H1 (cell line): Measurements from ENCODE around the gene ADGRA3. TPM values are rescaled to one million over a fixed set of nuclear protein-coding genes. Genes with fewer than 3 reads are reported as not detected.

Experiments used
- CTCF ChIA-PET: fragments of 300-600 bp; sonication (Branson Sonifier 250); formaldehyde crosslinking; loops from one replicate; lab custom pipeline; 2021; ENCODE audit not compliant: partially characterized antibody; lab: Charles Lee
- POLR2A ChIA-PET: fragments of 300-600 bp; sonication (Branson Sonifier 250); formaldehyde crosslinking; loops from one replicate; lab custom pipeline; 2021; ENCODE audit warnings: inconsistent platforms; ENCODE audit not compliant: partially characterized antibody; lab: Charles Lee
- DNase-seq, 2 experiments: peaks; one replicate each; pipeline versions ENCODE4 v3.0.0 to v3.0.0-alpha.2; 2010 to 2022; ENCODE audit warnings: low spot score in 2 of 2, low read depth in 1 of 2, mixed read lengths in 1 of 2
- FAIRE-seq: peaks from 2 replicates; lab custom pipeline; 2011; peaks lifted over from hg19 to GRCh38; lab: Jason Lieb, UNC
- H2AFZ ChIP-seq: 2 replicates; pipeline ENCODE4 v1.8.1; 2012; ENCODE audit warnings: low read length, inconsistent platforms
- H2AK5ac ChIP-seq: 2 replicates; pipeline ENCODE4 v1.6.1; 2013; ENCODE audit warnings: low read depth, low read length
- H2BK120ac ChIP-seq: replicated peaks from 2 replicates; pipeline ENCODE3; 2013; ENCODE audit warnings: low read depth, low read length, inconsistent platforms
- H2BK12ac ChIP-seq: 2 replicates; pipeline ENCODE4 v1.6.1; 2013; ENCODE audit warnings: low read depth, low read length
- H2BK15ac ChIP-seq: 2 replicates; pipeline ENCODE4 v1.6.1; 2013; ENCODE audit warnings: low read length
- H2BK20ac ChIP-seq: 2 replicates; pipeline ENCODE4 v1.6.1; 2013; ENCODE audit warnings: low read length
- H2BK5ac ChIP-seq: 2 replicates; pipeline ENCODE4 v1.6.1; 2013; ENCODE audit warnings: low read depth, low read length
- H3K14ac ChIP-seq: 2 replicates; pipeline ENCODE4 v1.6.1; 2013; ENCODE audit warnings: inconsistent platforms; ENCODE audit not compliant: insufficient read length
- H3K18ac ChIP-seq: 2 replicates; pipeline ENCODE4 v1.6.1; 2013; ENCODE audit warnings: low read length; ENCODE audit errors: extremely low read depth
- H3K23ac ChIP-seq: 2 replicates; pipeline ENCODE4 v1.6.1; 2013; ENCODE audit warnings: inconsistent platforms; ENCODE audit not compliant: insufficient read length
- H3K23me2 ChIP-seq: 2 replicates; pipeline ENCODE4 v1.6.1; 2013; ENCODE audit warnings: low read depth, low read length
- H3K27ac ChIP-seq: 2 replicates; pipeline ENCODE4 v1.6.1; 2011; ENCODE audit warnings: low read depth, low read length, inconsistent platforms
- H3K27me3 ChIP-seq, 4 experiments: replicated peaks in 1 of 4; 1 replicate in 1 of 4; 2 replicates in 3 of 4; pipeline versions ENCODE4 v1.6.1 to v1.8.1; 2011 to 2013; ENCODE audit warnings: low read length in 3 of 4, mild to moderate bottlenecking in 3 of 4, inconsistent platforms in 2 of 4, mixed read lengths in 2 of 4, moderate library complexity in 1 of 4; ENCODE audit not compliant: control insufficient read depth in 3 of 4, insufficient read depth in 3 of 4; ENCODE audit errors: extremely low read depth in 1 of 4
- H3K36me3 ChIP-seq, 4 experiments: 2 replicates each; pipeline versions ENCODE4 v1.6.1 to v1.8.1; 2011 to 2013; ENCODE audit warnings: mild to moderate bottlenecking in 4 of 4, low read length in 3 of 4, moderate library complexity in 2 of 4, control low read depth in 1 of 4, inconsistent platforms in 1 of 4; ENCODE audit not compliant: insufficient read depth in 4 of 4, control insufficient read depth in 2 of 4
- H3K4ac ChIP-seq: replicated peaks from 2 replicates; pipeline ENCODE3; 2013; ENCODE audit warnings: low read length, low read depth, mixed read lengths, inconsistent platforms; ENCODE audit not compliant: insufficient read length
- H3K4me1 ChIP-seq, 4 experiments: replicated peaks in 1 of 4; 1 replicate in 1 of 4; 2 replicates in 3 of 4; pipeline versions ENCODE4 v1.6.1 to v1.8.1; 2011 to 2013; ENCODE audit warnings: low read length in 3 of 4, inconsistent platforms in 2 of 4, mixed read lengths in 1 of 4; ENCODE audit not compliant: insufficient read depth in 4 of 4, control insufficient read depth in 3 of 4
- H3K4me2 ChIP-seq, 2 experiments: 2 replicates each; pipeline versions ENCODE4 v1.6.1 to v1.8.1; 2011 to 2013; ENCODE audit warnings: low read depth in 2 of 2, low read length in 2 of 2, control low read depth in 1 of 2, inconsistent platforms in 1 of 2, mild to moderate bottlenecking in 1 of 2; ENCODE audit not compliant: insufficient read depth in 1 of 2
- H3K4me3 ChIP-seq, 4 experiments: fragments of 200-600, 300-600 bp in 1 of 4; sonication (generic), shearing (Covaris generic), sonication (Bioruptor Twin) in 1 of 4; 2 replicates each; pipeline versions ENCODE4 v1.5.1 to v1.8.1; 2011 to 2016; ENCODE audit warnings: low read length in 4 of 4, low read depth in 3 of 4, control low read depth in 2 of 4, inconsistent platforms in 2 of 4, mild to moderate bottlenecking in 2 of 4, mixed read lengths in 1 of 4, moderate library complexity in 1 of 4; ENCODE audit not compliant: insufficient read depth in 2 of 4; ENCODE audit errors: extremely low read depth in 1 of 4
- H3K56ac ChIP-seq: replicated peaks from 2 replicates; pipeline ENCODE3; 2013; ENCODE audit warnings: low read depth, mild to moderate bottlenecking, mixed read lengths, low read length, inconsistent platforms; ENCODE audit not compliant: insufficient read length
- H3K79me1 ChIP-seq: 2 replicates; pipeline ENCODE4 v1.6.1; 2013; ENCODE audit warnings: low read depth, low read length, control low read depth
- H3K79me2 ChIP-seq, 2 experiments: 2 replicates each; pipeline versions ENCODE4 v1.6.1 to v1.8.1; 2012 to 2013; ENCODE audit warnings: low read length in 2 of 2, mild to moderate bottlenecking in 2 of 2, inconsistent platforms in 1 of 2; ENCODE audit not compliant: insufficient read depth in 2 of 2, control insufficient read depth in 1 of 2
- H3K9ac ChIP-seq, 4 experiments: replicated peaks in 1 of 4; 1 replicate in 1 of 4; 2 replicates in 3 of 4; pipeline versions ENCODE4 v1.6.1 to v1.8.1; 2011 to 2013; ENCODE audit warnings: low read depth in 3 of 4, low read length in 3 of 4, control low read depth in 2 of 4, mild to moderate bottlenecking in 2 of 4, moderate library complexity in 2 of 4, inconsistent platforms in 1 of 4; ENCODE audit errors: extremely low read depth in 1 of 4
- H3K9me3 ChIP-seq, 2 experiments: 2 replicates each; pipeline versions ENCODE4 v1.6.1 to v1.8.1; 2012 to 2013; ENCODE audit warnings: mild to moderate bottlenecking in 2 of 2, moderate library complexity in 2 of 2, control low read depth in 1 of 2, inconsistent platforms in 1 of 2, low read depth in 1 of 2, low read length in 1 of 2, mixed read lengths in 1 of 2; ENCODE audit not compliant: insufficient read depth in 2 of 2
- H4K20me1 ChIP-seq, 2 experiments: replicated peaks in 1 of 2; 2 replicates each; pipeline versions ENCODE3 to v1.8.1; 2011 to 2013; ENCODE audit warnings: inconsistent platforms in 2 of 2, low read length in 2 of 2, mild to moderate bottlenecking in 1 of 2; ENCODE audit not compliant: insufficient read depth in 2 of 2, control insufficient read depth in 1 of 2
- H4K5ac ChIP-seq: 2 replicates; pipeline ENCODE4 v1.6.1; 2013; ENCODE audit warnings: low read length, low read depth, mixed read lengths, inconsistent platforms; ENCODE audit not compliant: insufficient read length
- H4K8ac ChIP-seq: 2 replicates; pipeline ENCODE4 v1.8.0; 2013; ENCODE audit warnings: mild to moderate bottlenecking, moderate library complexity, low read length, inconsistent platforms; ENCODE audit not compliant: insufficient read depth; ENCODE audit errors: extremely low read depth
- H4K91ac ChIP-seq: replicated peaks from 2 replicates; pipeline ENCODE3; 2013; ENCODE audit warnings: low read length, mixed read lengths, inconsistent platforms; ENCODE audit not compliant: insufficient read length
- ATF2 ChIP-seq: IDR thresholded peaks from 2 replicates; pipeline ENCODE4 v1.6.1; 2012; ENCODE audit warnings: low read length, inconsistent platforms
- EP300 ChIP-seq, 2 experiments: IDR thresholded peaks; 1 replicate in 1 of 2; 2 replicates in 1 of 2; pipeline ENCODE4 v1.6.1; 2011 to 2012; ENCODE audit warnings: low read depth in 2 of 2, low read length in 2 of 2, mild to moderate bottlenecking in 2 of 2, borderline replicate concordance in 1 of 2, inconsistent platforms in 1 of 2, moderate library complexity in 1 of 2
- EZH2 ChIP-seq: fragments of 200-600 bp; sonication (generic); IDR thresholded peaks from 2 replicates; pipeline ENCODE4 v1.7.1; 2012; ENCODE audit warnings: low read depth, mild to moderate bottlenecking, moderate library complexity, low read length, inconsistent platforms; ENCODE audit not compliant: severe bottlenecking
- JUN ChIP-seq: IDR thresholded peaks from 2 replicates; pipeline ENCODE4 v1.6.1; 2011; ENCODE audit warnings: low read depth, mild to moderate bottlenecking, improper control_type of control experiment, low read length
- JUND ChIP-seq: IDR thresholded peaks from 2 replicates; pipeline ENCODE4 v1.6.1; 2011; ENCODE audit warnings: mild to moderate bottlenecking, improper control_type of control experiment, low read length
- KDM5A ChIP-seq: fragments of 200-600 bp; IDR thresholded peaks from 2 replicates; pipeline ENCODE4 v1.7.1; 2012; ENCODE audit warnings: mild to moderate bottlenecking, low read length, inconsistent platforms, mixed read lengths
- SAP30 ChIP-seq: fragments of 300-600 bp; sonication (generic); IDR thresholded peaks from 2 replicates; pipeline ENCODE4 v1.7.1; 2012; ENCODE audit warnings: low read length, moderate library complexity, mild to moderate bottlenecking, inconsistent platforms; ENCODE audit not compliant: insufficient read depth, insufficient replicate concordance
- SP1 ChIP-seq: IDR thresholded peaks from 2 replicates; pipeline ENCODE4 v1.6.1; 2011; ENCODE audit warnings: low read depth, low read length
- SRF ChIP-seq: IDR thresholded peaks from 2 replicates; pipeline ENCODE4 v1.6.1; 2011; ENCODE audit warnings: mild to moderate bottlenecking, low read depth, low read length, moderate library complexity
- TEAD4 ChIP-seq: IDR thresholded peaks from 2 replicates; pipeline ENCODE4 v1.6.1; 2012; ENCODE audit warnings: low read depth, low read length, inconsistent platforms, mixed read lengths
- USF2 ChIP-seq: IDR thresholded peaks from 2 replicates; pipeline ENCODE4 v1.6.1; 2011; ENCODE audit warnings: low read length, improper control_type of control experiment
- WGBS, 2 experiments: shearing (Covaris generic) in 1 of 2; methylation state at CpG; one replicate each; pipeline versions ENCODE4 v1.1.6 to v1.1.7; 2013 to 2015; ENCODE audit warnings: low lambda C conversion rate in 2 of 2, mixed read lengths in 2 of 2, inconsistent platforms in 1 of 2, low coverage in 1 of 2, missing lambda C conversion rate in 1 of 2; ENCODE audit not compliant: insufficient replicate concordance in 2 of 2, insufficient coverage in 1 of 2, insufficient read length in 1 of 2; ENCODE audit errors: extremely low coverage in 1 of 2, missing lambda C conversion rate in 1 of 2; 5-methylcytosine and 5-hydroxymethylcytosine counted together
- polyA plus RNA-seq, 7 experiments: library from polyadenylated mRNA; depleted of rRNA in 3 of 7; stranded (reverse) in 5 of 7; unstranded in 2 of 7; fragments of >200 nt in 5 of 7; fragments of 200-250 nt in 2 of 7; gene quantifications; 1 replicate in 5 of 7; 2 replicates in 1 of 7; 4 replicates in 1 of 7; pipeline versions ENCODE4 v1.2.1 to v1.2.3, GENCODE V29; 2011 to 2013; ENCODE audit warnings: missing spikeins in 2 of 7, mixed read lengths in 2 of 7
- total RNA-seq: library from RNA; stranded (reverse); fragmentation: NEBNext Ultra II Directional; extraction: Animal tissue kit (Norgen Biotek cat#: 25700); gene quantifications from 2 replicates; pipeline ENCODE4 v1.2.1, GENCODE V29; 2021

Gene ADGRA3
- total and polyA plus RNA-seq, 2 of the 8 experiments (the other 6 are each of a cell fraction or from before 2014, with no cell fraction given): 31.5 to 63.0 TPM

- no peak overlapping the region for H3K4ac ChIP-seq
- H3K79me2 ChIP-seq: peaks cover 6 to 90% of the 10 kb centered on the region in 2 experiments; a peak in 2 of 4 replicates
- H2AK5ac ChIP-seq: no peak overlapping the region
- H2BK120ac ChIP-seq: no peak overlapping the region
- H3K4me2 ChIP-seq: no peak overlapping the region
- H3K4me3 ChIP-seq: no peak overlapping the region
- no peak overlapping the region for H2AFZ ChIP-seq
- ChIA-PET CTCF (interaction anchor here (0.8 to 0.9 kb wide), 2 partner anchors 31 to 218 kb away, joined by 3 read pairs; no protein-coding TSS in a partner anchor), POLR2A (interaction anchor here (1.2 kb wide), 1 partner anchor 28 kb away, joined by 3 read pairs; no protein-coding TSS in a partner anchor)
- no peak overlapping the region for H2BK20ac ChIP-seq
- H2BK15ac ChIP-seq: no peak overlapping the region
- H3K23ac ChIP-seq: no peak overlapping the region
- H3K27me3 ChIP-seq: no peaks in the 10 kb centered on the region
- H4K5ac ChIP-seq: no peak overlapping the region
- H3K79me1 ChIP-seq: no peaks in the 10 kb centered on the region; the same call in none of the 2 replicates
- H3K27ac ChIP-seq: no peak overlapping the region
- peaks cover 0 to 10% (median 2%) of the 10 kb centered on the region in 4 experiments; a peak in 4 of 8 replicates for H3K36me3 ChIP-seq
- DNase-seq: no peak
- peaks cover 0 to 7% (median 4%) of the 10 kb centered on the region in 4 experiments; a peak in 5 of 7 replicates for H3K4me1 ChIP-seq
- no peak overlapping the region for H4K8ac ChIP-seq
- H2BK5ac ChIP-seq: no peak overlapping the region
- no peaks in the 10 kb centered on the region for H3K23me2 ChIP-seq
- no peak overlapping the region for H3K14ac ChIP-seq
- no peak overlapping the region for H3K9ac ChIP-seq
- H3K18ac ChIP-seq: no peak overlapping the region
- no peak overlapping the region for H4K91ac ChIP-seq
- no peak overlapping the region for H2BK12ac ChIP-seq
- no peak overlapping the region for H3K56ac ChIP-seq
- 94% methylated on average over 7 of the region's 7 CpGs; no CpG with 5 or more reads in 1 of the 2 experiments for WGBS, 2 experiments
- no peak for FAIRE-seq
- peaks cover 0 to 7% of the 10 kb centered on the region in 2 experiments for H4K20me1 ChIP-seq
- H3K9me3 ChIP-seq: no peaks in the 10 kb centered on the region
- no peak for TF ChIP-seq SRF
- no peak for TF ChIP-seq ATF2
- TF ChIP-seq SP1: no peak
- no peak for TF ChIP-seq USF2
- no peak for TF ChIP-seq EZH2
- TF ChIP-seq SAP30: no peak
- no peak for TF ChIP-seq TEAD4
- no peak for TF ChIP-seq EP300 (IDR thresholded peaks at IDR 0.05; ENCODE audit: borderline replicate concordance in 1 of 2, low read depth in 2 of 2, low read length in 2 of 2)
- no peak for TF ChIP-seq KDM5A
- TF ChIP-seq JUND: no peak
- no peak for TF ChIP-seq JUN
These were observed 39.9 kb downstream of the ADGRA3 start for GRCh38 chr4:22476011-22476410.
